Activated naive CD4-positive, alpha-beta T cell treated with Interleukin-2 at 50 U/mL for 16 hours (primary cell): ENCODE measurements around the gene CCL8.

Experiments
- DNase-seq: peaks from one replicate; pipeline ENCODE4 v3.0.0-alpha.2; 2020

The CCL8 gene

GRCh38 chr17:34319039-34319483 lies at the start of gene CCL8:
Gene CCL8 (plus strand): TSS chr17:34319435. CDS start chr17:34319502, 67 bp downstream.
- DNase-seq: no peak

- no peak for DNase-seq
Observed at GRCh38 chr17:34269969-34270368, 49.3 kb upstream of the CCL8 start, which contains the start of gene CCL7. Gene CCL7 (plus strand): TSS chr17:34270221. CDS start chr17:34270291, 70 bp downstream.

GRCh38 chr17:34275881-34276280 lies 43.4 kb upstream of the CCL8 start:
- no peak for DNase-seq

GRCh38 chr17:34276826-34277225 lies 42.4 kb upstream of the CCL8 start:
- DNase-seq: no peak

GRCh38 chr17:34283571-34283970 lies 35.7 kb upstream of the CCL8 start:
- DNase-seq: no peak

- no peak for DNase-seq
Observed at GRCh38 chr17:34285286-34285792, 33.9 kb upstream of the CCL8 start, which contains the start of gene CCL11. Gene CCL11 (plus strand): TSS chr17:34285742. CDS start chr17:34285809, 67 bp downstream.

GRCh38 chr17:34287875-34288274 lies 31.4 kb upstream of the CCL8 start:
- no peak for DNase-seq

GRCh38 chr17:34290586-34290985 lies 28.6 kb upstream of the CCL8 start:
- no peak for DNase-seq

GRCh38 chr17:34291721-34292348 lies 27.4 kb upstream of the CCL8 start:
- no peak for DNase-seq

- DNase-seq: no peak
Observed at GRCh38 chr17:34299027-34299426, 20.2 kb upstream of the CCL8 start.

GRCh38 chr17:34299956-34300577 lies 19.2 kb upstream of the CCL8 start:
- no peak for DNase-seq

GRCh38 chr17:34300652-34301370 lies 18.4 kb upstream of the CCL8 start:
- DNase-seq: no peak

GRCh38 chr17:34301986-34302385 lies 17.2 kb upstream of the CCL8 start:
- DNase-seq: no peak

- no peak for DNase-seq
Observed at GRCh38 chr17:34302636-34303035, 16.6 kb upstream of the CCL8 start.

- DNase-seq: no peak
Observed at GRCh38 chr17:34303606-34304005, 15.6 kb upstream of the CCL8 start.

- no peak for DNase-seq
Observed at GRCh38 chr17:34305061-34305460, 14.2 kb upstream of the CCL8 start.

- no peak for DNase-seq
Observed at GRCh38 chr17:34305606-34306005, 13.6 kb upstream of the CCL8 start.

GRCh38 chr17:34306466-34306865 lies 12.8 kb upstream of the CCL8 start:
- no peak for DNase-seq

- DNase-seq: no peak
Observed at GRCh38 chr17:34307110-34307509, 12.1 kb upstream of the CCL8 start.

GRCh38 chr17:34308371-34308770 lies 10.9 kb upstream of the CCL8 start:
- no peak for DNase-seq

- no peak for DNase-seq
Observed at GRCh38 chr17:34311291-34311690, 7.9 kb upstream of the CCL8 start.

- no peak for DNase-seq
Observed at GRCh38 chr17:34312080-34312479, 7.2 kb upstream of the CCL8 start.

- no peak for DNase-seq
Observed at GRCh38 chr17:34313164-34313563, 6.1 kb upstream of the CCL8 start.

GRCh38 chr17:34314279-34314678 lies 5.0 kb upstream of the CCL8 start:
- DNase-seq: no peak
